GM21390 (cell line): ENCODE results near the gene DTYMK.

Source experiments
- ATAC-seq: cut with Tn5 transposase; IDR thresholded peaks from one replicate; pipeline ENCODE4 v1.9.1; 2021; ENCODE audit not compliant: unreplicated experiment

The DTYMK gene

DNA sequence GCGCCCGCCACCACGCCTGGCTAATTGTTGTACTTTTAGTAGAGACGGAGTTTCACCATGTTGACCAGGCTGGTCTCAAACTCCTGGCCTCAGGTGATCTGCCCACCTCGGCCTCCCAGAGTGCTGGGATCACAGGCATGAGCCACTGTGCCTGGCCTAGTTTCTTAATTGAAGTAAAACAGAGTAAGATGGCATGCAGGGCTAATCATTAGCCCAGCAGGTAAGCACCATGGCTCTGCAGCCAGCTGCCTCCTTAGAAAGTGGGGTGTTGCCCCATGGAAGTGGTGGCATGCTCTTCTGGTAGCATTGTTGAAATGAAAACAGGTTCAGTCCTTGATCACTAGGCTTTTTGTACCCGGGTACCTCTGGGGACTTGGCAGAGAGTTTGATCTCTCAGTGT is 36.7 kb downstream of the DTYMK start:
- ATAC-seq, result no peak

DNA sequence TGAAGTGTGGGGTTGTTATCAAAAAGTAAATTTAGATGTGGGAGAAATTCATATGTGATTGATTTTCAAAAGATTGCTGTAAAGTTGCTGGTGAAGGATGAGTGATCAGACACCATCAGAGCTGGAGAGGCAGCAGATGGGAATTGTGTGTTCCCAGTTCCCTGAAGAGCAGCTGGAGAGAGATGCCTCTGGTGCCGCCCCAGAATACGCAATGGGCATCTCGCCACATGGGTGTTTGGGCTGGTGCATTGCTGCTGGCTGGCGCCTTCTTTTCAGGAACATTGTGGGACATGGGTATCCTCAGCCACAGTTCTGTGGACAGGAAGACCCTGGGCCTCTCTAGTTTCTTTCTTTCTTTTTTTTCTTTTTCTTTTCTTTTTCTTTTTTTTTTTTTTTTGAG is 37.2 kb downstream of the DTYMK start:
- ATAC-seq, result no peak

DNA sequence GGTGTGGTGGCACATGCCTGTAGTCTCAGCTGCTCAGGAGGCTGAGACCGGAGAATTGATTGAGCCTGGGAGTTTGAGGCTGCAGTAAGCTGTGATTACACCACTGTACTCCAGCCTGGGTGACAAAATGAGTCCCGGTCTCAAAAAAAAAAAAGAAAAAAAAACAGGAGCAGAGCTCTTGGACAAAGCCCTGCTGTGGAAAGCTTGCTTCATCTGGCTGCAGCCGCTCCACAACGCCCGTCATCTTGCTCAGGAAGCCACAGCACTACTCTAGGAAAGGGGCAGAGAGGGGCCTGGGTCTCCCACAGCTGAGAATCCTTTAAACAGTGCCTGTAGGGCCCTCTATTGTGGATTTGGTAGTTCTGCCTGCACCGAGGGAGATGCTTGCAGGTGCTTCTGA is 38.2 kb downstream of the DTYMK start:
- ATAC-seq, result no peak

DNA sequence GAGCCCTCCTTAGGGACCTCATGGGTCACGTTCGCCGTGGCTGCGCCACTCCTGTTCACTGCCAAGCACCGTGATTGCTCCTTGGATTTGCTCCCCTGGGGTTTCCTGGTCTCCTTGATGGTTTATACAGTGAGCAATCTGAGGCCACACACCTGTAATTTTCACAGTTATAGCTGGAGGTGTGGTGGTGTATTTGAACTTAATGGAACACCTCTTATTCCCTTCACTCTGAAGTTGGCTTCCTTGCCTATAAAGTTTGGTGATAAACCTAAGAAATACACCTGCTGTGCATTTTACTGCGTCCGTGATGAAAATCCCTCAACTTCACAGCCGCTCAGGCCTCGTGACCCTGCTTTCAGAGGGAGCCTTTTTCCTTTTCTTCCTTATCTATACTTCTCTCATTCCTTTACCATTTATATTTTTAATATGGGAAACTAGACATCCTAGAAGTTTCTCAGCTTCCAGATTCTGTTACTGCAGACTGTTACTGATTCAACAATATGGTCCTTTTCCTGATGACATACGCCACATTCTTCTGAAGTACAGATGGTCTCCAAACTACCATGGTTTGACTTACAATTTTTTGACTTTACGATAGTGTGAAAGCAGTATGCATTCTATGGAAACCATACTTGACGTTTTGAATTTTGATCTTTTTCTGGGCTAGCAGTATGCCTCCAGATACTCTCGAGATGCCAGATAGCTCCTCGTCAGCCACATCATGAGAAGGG is 40.5 kb downstream of the DTYMK start:
- no peak for ATAC-seq

DNA sequence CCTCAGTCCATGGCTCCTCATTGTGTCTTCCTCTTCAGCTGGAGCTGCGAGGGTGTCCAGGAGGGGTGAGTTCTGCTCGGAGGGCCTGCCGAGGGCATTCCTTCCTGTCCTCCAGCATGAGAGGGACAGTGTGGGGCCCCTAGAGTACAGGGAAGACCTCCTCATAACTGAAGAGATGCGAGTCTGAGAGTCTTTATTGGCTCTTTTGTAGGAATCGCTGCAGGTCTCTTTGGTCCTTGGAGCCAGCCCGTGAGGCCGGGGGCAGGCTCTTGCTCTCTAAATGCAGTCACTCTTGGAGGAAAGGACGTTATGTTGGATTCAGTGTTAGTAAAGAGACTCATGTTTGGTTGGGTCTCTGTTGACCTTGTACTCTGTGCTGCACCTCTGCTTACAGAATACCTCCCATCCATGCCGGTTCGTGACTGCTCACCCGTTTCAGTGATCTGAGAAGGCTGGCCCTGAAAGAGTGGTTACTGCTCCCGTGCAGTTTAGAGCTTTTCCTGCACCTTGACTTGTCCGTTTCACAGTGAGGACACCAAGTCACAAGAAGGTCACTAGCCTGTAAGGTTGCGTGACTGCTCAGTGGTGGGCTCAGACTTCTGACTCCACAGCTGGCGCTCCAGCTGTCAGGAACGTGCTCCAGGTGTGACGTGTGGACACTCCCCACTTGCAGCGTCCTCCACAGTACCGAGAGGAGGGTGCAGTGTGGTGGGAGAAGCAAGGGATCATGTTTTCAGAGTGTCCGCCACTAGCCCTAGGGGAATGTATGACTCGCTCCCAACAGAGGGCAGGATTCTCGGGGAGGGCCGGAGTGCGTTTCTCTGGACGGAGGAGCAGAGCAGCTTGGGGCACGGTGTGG is 41.3 kb downstream of the DTYMK start:
- ATAC-seq, result no peak

DNA sequence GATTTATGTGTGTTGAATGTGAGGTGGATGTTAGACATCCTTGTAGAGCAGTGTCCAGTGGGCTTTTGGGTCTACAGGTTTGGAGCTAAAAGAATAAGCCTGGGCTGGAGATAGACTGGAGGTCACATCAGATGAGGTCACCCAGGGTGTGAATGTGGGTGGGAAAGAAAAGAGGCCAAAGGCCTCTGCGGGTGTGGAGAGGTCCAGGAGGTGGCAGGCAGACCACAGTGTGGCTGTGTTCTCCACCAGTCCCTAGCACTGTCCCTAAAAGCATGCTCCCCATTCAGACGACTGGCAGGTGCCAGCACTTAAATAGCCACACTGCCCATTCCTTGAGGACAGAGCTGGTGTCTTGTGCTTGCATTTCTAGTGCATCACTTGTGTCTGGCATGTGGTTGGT is 45.0 kb downstream of the DTYMK start:
- ATAC-seq, result no peak

DNA sequence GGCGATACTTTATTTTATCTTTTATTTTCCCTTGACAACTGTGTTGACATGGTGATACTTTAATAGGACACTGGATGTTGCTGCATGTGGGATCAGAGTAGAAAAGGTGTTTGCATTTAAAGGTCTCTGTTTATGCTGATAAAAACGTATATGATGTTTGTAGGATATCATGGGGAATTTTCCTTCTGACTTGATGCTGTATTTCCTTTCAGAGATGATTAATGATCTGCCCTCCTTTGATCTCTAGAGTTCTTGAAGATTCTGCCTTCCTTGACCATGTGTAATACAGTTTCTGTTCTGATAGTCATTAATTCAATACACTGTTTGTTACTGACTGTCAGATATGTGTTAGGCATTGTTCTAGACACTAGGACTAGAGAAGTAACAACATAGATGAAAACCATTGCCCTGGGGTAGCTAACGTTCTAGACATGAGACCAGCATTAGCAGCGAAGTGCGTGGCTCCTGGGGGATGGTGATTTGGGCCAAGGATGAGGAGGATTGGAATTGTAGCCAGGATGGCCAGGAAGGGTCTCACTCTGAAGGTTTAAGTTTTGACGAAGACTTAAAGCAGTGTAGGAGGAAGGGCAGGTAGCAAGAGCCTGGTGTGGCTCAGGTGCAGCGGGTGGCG is 46.3 kb downstream of the DTYMK start:
- ATAC-seq, result no peak

DNA sequence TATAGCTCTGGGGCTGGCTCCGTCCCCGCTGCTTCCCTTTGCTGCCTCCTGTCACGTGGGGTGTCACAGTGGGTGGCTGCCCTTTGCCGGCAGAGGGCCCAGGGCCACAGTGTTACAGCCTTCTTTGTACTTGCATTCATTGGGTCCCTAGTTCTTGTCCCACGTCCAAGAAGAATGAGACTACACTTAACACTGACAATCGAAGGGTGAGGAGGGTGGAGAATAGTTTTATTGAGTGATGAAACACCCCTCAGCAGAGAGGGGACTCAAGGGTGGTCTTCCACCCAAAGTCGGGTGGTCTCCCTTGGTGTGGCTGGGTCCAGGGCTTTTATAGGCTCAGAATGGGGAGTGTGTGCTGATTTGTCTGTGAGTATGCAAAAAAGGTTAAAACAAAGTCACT is 47.2 kb downstream of the DTYMK start:
- no peak for ATAC-seq

DNA sequence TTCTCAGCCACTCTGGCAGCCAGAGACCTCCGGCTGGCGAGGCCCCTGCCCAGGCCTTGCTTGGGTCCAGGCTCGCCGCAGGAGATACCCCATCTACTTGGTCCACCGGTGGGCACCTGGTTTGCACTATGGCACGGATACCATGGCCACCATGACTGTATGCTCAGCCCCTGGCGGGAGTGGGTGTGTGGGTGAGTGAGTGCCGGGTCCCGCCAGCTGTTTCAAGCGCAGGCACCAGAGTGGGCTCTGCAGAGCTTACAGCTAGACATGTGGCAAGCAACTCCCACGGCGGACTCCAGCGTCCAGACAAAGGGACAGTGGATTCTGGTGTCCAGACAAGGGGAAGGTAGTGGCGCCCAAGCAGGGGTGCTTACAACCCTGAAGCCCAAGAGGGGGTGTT is 47.7 kb downstream of the DTYMK start:
- ATAC-seq, result no peak

DNA sequence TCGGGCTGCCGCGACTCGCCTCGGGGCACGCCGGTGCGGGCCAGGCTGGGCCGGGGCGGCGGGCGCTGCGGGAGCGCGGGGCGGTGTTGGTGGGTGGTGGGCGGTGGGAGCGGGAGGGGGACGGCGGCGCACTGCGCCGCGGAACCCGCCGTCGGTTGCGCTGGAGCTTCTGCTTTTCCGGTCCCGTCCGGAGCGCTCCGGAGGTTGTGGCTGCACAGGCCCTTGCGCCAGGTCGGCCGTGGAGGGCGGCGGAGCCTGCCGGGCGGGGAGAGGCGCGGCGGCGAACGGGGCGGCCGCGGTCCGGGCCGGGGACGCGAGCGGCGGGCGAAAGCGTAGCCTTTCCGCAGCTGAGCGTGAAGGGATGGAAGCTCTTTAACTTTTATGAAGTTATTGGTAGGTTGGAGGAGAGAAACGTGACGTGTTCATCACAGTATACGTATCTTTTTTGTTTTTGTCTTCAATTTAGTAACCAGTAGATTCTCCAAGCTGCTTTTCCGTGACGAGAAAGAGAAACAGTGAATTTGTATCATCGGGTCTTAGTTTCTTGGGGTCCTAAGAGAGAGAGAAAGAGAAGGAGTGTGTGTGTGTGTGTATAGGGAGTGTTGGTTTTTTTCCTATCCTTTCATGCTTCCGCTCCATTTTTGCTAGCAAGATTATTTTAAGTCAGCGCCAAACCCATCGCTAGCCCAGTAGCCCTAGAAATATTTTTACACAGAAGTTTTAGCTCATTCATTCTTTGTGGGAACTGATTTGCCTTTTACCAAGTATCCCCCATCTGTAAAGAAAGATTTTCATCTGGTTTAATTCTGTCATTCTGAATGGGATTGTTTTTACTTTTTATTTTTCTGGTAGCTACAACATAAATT is 48.6 kb downstream of the DTYMK start:
- ATAC-seq, result peak; percentile 16

DNA sequence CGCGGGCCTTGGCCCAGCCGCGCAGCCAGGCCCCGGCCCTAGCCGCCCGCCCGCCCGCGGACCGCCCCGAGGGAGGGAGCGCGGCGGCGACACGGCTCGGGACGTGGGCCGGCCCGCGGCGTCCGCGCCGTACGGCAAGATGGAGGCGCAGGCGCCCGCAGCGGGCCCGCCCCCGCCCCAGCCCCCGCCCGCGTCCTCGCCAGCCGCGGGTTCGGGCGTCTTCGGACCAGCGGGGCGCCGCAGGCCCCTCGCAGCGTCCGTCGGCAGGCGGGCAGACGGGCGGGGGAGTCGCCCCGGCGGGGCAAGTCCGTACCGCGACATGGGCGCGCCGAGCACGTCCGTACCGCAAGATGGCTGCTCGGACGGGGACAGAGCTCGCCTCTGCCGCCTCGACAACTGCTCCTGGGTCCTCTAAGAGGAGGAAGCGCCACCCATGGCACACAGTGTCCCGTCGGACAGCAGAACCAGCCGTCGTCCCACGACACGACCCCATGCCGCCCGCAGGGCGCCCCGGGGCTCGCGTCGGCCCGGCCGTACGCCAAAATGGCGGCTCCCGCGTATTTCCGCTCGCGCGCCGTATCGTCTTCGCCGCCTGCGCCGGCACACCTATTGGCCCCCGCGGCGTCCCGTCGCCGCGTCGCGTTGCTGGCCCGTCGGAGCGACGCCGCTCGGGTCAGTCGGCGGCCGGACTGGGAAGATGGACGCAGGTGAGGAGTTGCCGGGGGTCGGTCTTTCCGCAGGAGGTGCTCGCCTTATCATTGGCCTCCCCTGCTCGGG is 49.4 kb downstream of the DTYMK start, which contains the start of the genes ATG4B and THAP4:
ATG4B (plus strand) TSS at position 676 of the 777 bp plus-strand sequence; CDS start at position 698, 22 bp downstream.
THAP4 (minus strand) TSS at position 141 of the 777 bp plus-strand sequence. CDS start 141 bp downstream, outside the sequence.
- ATAC-seq, result peak; percentile 57

DNA sequence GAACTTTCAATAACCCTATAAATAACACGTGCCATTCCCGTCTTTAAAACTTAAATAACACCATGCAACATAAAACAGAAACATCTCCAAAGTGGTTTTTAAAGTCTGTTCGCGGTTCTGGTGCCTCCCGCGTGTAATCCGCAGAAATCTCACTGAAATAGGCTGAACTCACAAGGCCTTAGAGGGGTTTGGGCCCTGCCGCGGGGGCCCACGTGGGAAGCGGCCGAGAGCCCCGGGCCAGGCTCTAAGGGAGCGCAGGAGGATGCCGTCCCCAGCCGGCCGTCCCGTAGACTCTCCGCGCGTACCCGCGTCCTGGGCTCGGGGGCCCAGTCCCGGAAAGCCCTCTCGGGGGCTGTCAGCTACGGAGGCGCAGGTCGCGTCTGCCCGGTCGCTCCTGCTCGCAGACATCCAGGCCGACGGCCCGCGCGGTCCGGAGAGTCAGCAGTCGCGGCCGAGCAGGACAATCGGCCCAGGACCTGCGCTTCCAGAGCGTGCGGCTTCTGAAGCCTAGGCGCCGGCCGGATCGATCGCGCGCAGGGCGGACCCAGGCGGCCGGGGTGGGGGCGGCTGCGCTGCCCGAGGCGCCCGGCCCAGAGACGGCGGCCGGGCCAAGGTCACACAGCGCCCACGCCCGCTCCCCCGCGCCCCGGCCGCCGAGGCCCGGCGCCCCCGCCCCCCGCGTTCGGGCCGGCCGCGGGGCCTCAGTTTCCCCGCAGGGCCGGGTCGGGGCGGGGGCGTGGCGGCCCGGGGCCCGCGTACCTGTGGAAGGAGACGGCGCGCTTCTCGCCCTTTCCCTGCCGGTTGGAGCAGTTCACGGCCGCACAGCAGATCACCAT is 50.2 kb downstream of the DTYMK start:
- ATAC-seq, result peak; percentile 27

DNA sequence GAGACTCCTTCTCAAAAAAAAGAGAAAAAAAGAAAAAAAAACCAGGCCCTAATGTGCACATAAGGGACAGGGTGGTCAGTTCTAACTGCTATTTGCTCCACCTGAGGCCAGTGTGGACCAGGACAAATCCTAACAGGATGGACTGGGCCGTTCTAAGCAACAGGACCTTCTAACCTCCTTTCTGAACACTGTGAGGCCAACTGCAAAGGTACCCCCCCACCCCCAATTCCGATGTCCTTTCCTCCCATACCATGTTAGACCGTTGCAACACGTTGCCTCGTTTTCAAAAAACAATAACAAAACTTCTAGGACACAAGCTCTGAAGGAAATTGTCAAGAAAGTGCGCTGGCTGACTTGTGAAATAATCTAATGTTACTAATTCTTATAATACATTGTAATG is 50.9 kb downstream of the DTYMK start:
- ATAC-seq, result no peak

DNA sequence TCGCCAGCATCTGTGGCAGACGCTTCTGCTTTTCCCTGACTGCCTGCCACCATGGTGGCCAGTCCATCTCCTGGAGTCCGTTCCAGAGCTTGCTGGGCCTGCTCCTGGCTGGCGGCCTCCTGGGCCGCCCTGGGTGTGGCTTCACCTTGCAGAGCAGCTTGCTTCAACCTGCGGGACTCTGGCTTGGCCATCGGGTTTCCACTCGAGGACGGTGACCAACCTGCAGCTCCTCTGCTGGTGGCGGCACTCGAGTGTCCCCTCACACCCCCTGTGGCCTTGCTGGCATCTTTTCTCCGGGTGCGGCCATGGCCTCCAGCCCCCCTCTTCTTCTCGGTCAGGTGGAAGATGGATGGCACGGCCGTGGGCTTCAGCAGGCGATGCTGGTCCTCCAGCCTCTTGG is 53.1 kb downstream of the DTYMK start:
- no peak for ATAC-seq

DNA sequence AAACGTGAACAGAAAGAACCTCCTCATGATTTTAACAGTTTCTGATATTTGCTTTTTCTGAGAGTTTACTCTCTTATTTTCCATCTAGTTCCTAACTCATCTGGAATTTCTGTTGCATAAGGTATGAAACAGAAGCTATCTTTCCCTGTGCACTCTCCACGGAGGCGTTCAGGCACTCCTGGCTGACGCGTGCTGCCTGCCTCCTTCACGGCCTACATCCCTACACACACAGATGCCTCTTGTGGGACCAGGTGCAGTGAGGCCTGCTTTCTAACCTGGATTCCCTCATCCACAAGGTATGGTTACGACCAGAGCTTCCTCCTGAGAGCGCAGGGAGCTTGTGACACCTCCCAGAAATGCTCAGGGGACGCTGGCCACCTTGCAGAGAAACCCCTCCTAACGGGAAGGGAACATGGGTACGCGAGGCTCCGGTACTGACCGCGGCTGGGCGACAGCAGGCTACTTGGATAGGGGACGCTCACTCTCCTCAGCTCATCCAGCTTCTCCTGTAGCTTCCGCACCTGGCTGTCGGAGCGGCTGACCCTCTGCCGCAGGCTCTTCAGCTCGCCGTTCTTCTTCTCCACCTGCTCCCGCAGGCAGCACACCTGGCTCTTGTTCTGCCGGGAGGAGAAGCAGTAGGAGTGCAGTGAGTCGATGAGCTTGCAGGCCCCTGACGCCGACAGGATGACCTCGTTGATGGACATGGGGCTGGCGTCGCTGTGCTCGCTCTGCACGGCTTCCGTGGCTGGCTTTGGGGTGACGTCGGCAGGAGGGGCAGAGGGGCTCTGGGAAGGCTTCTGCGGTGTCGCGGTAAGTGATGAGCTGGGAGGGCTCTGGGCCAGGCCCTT is 53.9 kb downstream of the DTYMK start:
- no peak for ATAC-seq

DNA sequence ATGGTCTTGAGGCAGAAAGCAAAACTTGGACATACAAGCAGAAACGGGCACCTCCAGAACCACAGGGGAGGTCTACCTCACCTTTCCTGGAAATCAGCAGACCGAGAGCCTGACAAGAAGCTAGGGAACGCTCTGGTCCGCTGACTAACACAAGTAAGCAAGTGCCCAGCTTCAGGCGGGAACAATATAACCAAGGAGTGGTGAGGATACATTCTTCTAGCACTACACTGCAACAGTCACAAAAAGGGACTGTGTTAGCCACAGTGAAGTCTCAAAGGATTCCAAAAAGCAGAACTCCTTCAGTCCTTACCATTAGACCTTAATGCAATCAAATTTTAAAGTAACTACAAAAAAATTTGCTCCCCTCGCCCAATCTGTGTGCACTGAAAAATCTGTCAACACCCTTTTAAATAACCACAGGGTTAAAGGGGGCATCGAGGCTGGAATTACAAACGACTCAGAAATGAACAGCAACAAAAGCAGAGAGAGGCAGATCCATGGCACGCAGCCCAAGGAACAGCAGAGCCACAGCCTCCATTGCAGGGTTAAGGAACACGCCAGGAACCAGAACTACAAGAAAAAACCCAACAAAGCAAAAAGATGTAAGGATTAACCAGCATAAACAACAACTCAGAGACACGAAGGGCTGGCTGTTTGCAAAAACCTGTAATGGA is 56.7 kb downstream of the DTYMK start:
- no peak for ATAC-seq

DNA sequence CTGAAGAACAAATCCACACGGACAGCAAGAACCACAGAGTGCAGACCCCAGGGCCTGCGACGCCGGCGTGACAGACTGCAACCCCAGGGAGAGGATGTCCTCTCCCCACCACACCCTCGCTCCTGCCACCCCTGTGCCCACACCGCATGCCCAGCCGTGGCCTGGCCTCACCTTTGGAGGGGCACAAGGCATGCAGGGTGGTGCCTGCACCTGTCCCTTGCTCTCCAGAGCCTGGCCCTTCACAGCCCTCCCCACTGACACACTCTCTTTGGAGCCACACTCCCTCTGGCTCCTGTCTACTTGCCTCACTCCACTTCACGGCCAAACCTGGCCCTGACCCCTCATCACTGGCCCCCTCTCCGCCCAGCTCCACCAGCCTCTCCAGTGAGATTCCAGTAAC is 58.9 kb downstream of the DTYMK start:
- ATAC-seq, result no peak
